Measurements from ENCODE around the gene FAM50B. TPM values are rescaled to one million over a fixed set of nuclear protein-coding genes. Genes with fewer than 3 reads are reported as not detected.

Gene FAM50B
- total and polyA plus RNA-seq, 10 of the 15 experiments (the other 5 are each of a cell fraction or from before 2014, with no cell fraction given), result 0.58 to 10.2 (median 5.9) TPM

DNA sequence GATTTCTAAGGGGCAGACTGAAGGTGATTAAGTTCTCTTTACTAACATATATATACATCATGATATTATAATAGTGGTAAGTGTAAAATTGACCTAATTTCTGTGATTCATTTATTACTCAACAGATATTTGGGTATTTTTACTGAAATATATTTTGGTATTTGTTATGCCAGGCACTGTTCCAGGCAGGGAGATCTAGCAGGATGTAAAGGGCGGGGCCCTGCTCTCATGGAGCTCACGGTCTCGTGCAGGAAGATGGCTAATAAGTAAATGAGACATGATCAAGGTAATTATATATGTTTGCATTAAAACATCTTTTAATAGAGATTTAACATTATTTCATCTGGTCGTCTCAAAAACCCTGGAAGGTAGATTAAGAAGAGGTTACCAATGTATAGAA is 27.7 kb downstream of the FAM50B start:
- no TSS peak for BruUV-seq (replicated peaks)
- ATAC-seq (no peak), FAIRE-seq (no peak), DNase-seq (ENCODE audit: low read depth, low spot score) (no peak)
- H3K4me3 ChIP-seq, result no peak overlapping the region
- H3K4me1 ChIP-seq (ENCODE audit: control insufficient read depth, insufficient read depth, low read length), result no peaks in the 10 kb centered on the region
- no peak overlapping the region for H2AFZ ChIP-seq (ENCODE audit: control insufficient read depth, low read depth, low read length)
- 17% methylated on average over 4 of the region's 4 CpGs for WGBS (ENCODE audit: insufficient coverage, insufficient replicate concordance, low lambda C conversion rate, missing lambda C conversion rate)
- no peaks in the 10 kb centered on the region for H3K9me3 ChIP-seq (replicated peaks; ENCODE audit: control insufficient read depth, insufficient read depth, low read length)
- H3K36me3 ChIP-seq (ENCODE audit: control insufficient read depth in 2 of 2, insufficient read depth in 2 of 2, low read length in 1 of 2), result no peaks in the 10 kb centered on the region
- intact Hi-C loops (cut with micrococcal nuclease; ENCODE audit: unreplicated experiment) (no loop called here), in situ Hi-C loops (cut with MboI) (no loop called here)
- H3K27ac ChIP-seq (ENCODE audit: control insufficient read depth, insufficient read depth), result no peak overlapping the region
- no peaks in the 10 kb centered on the region for H3K79me2 ChIP-seq (ENCODE audit: control insufficient read depth, insufficient read depth, low read length)
- peaks cover 0 to 3% of the 10 kb centered on the region in 2 experiments; a peak in 1 of 4 replicates for H3K27me3 ChIP-seq (replicated peaks in 1 of 2; ENCODE audit: control insufficient read depth in 2 of 2, insufficient read depth in 2 of 2, low read length in 1 of 2)
- CTCF ChIA-PET, result interaction anchor here (1.4 kb wide), 1 partner anchor 28 kb away, joined by 3 read pairs; the partner anchor contains the start of gene FAM50B
- H3K9ac ChIP-seq (ENCODE audit: control insufficient read depth, insufficient read depth, low read length), result no peak overlapping the region
- no peaks in the 10 kb centered on the region for H4K20me1 ChIP-seq (ENCODE audit: control insufficient read depth, insufficient read depth)
- no peak for TF ChIP-seq SRF (IDR thresholded peaks at IDR 0.05; ENCODE audit: low read depth in 2 of 2, low read length in 2 of 2)
- TF ChIP-seq, protein P1, sequence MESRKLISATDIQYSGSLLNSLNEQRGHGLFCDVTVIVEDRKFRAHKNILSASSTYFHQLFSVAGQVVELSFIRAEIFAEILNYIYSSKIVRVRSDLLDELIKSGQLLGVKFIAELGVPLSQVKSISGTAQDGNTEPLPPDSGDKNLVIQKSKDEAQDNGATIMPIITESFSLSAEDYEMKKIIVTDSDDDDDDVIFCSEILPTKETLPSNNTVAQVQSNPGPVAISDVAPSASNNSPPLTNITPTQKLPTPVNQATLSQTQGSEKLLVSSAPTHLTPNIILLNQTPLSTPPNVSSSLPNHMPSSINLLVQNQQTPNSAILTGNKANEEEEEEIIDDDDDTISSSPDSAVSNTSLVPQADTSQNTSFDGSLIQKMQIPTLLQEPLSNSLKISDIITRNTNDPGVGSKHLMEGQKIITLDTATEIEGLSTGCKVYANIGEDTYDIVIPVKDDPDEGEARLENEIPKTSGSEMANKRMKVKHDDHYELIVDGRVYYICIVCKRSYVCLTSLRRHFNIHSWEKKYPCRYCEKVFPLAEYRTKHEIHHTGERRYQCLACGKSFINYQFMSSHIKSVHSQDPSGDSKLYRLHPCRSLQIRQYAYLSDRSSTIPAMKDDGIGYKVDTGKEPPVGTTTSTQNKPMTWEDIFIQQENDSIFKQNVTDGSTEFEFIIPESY (IDR thresholded peaks at IDR 0.05), result no peak
- SMC1A ChIA-PET (ENCODE audit: uncharacterized antibody, unreplicated experiment), result no interaction called here
- RAD21 ChIA-PET (ENCODE audit: unreplicated experiment), result no interaction called here
- H3K4me2 ChIP-seq (ENCODE audit: control insufficient read depth, insufficient read depth), result no peak overlapping the region
- POLR2A ChIA-PET, result no interaction called here

DNA sequence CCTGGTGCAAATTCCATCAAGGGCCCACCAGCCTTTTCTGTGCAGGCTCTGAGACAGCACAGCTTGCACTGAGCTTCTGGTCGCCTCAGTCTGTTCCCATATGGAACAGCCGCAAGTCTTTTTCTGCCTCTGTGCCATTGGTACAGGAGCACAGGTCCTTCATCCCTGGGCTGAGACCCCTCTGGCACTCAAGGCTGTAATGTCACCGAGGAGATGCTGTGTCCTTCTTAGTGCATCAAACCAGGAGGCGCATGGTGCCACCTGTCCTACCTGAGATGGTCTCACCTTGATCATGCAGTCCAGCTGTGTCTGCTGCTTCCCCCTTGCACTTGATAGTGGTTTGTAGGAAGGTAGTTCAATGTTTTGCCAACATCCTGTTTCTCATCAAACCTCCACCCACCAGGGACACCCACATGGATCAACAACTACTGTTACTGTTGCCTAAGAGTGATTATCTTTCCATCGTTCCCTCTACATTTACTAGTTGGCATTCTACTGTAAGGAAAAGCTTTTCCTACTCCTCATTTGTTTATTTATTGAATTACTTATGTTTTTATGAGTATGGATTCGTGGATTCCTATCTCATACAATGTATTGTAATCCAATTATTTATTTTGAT is 29.0 kb downstream of the FAM50B start:
- DNase-seq (ENCODE audit: low read depth, low spot score), result no peak
- Histone ChIP-seq H3K4me2 (ENCODE audit: control insufficient read depth, insufficient read depth) (no peak overlapping the region), H3K27me3 (replicated peaks in 1 of 2; ENCODE audit: control insufficient read depth in 2 of 2, insufficient read depth in 2 of 2, low read length in 1 of 2) (no peaks in the 10 kb centered on the region; a peak in 2 of 4 replicates), H3K36me3 (ENCODE audit: control insufficient read depth in 2 of 2, insufficient read depth in 2 of 2, low read length in 1 of 2) (no peaks in the 10 kb centered on the region), H4K20me1 (ENCODE audit: control insufficient read depth, insufficient read depth) (no peaks in the 10 kb centered on the region), H3K4me3 (no peak overlapping the region), H3K9me3 (replicated peaks; ENCODE audit: control insufficient read depth, insufficient read depth, low read length) (no peaks in the 10 kb centered on the region), H3K27ac (ENCODE audit: control insufficient read depth, insufficient read depth) (no peak overlapping the region), H3K9ac (ENCODE audit: control insufficient read depth, insufficient read depth, low read length) (no peak overlapping the region), H3K79me2 (ENCODE audit: control insufficient read depth, insufficient read depth, low read length) (no peaks in the 10 kb centered on the region), H3K4me1 (ENCODE audit: control insufficient read depth, insufficient read depth, low read length) (no peaks in the 10 kb centered on the region), H2AFZ (ENCODE audit: control insufficient read depth, low read depth, low read length) (no peak overlapping the region)
- intact Hi-C loops (cut with micrococcal nuclease; ENCODE audit: unreplicated experiment), result no loop called here
- ATAC-seq, result no peak
- BruUV-seq (replicated peaks), result no TSS peak
- CTCF ChIA-PET, result no interaction called here
- POLR2A ChIA-PET, result no interaction called here
- TF ChIP-seq MEF2B (IDR thresholded peaks at IDR 0.05; ENCODE audit: partially characterized antibody, poor library complexity, severe bottlenecking) (no peak), CHD4 (IDR thresholded peaks at IDR 0.05) (no peak), LARP7 (IDR thresholded peaks at IDR 0.05) (no peak), FOS (IDR thresholded peaks at IDR 0.05; ENCODE audit: borderline replicate concordance, extremely low read depth, insufficient read length) (no peak), PAX5 (IDR thresholded peaks at IDR 0.05; ENCODE audit: borderline replicate concordance, low read depth, low read length) (no peak), TCF12 (IDR thresholded peaks at IDR 0.05; ENCODE audit: low read depth, low read length) (no peak)
- TF ChIP-seq, protein P2, sequence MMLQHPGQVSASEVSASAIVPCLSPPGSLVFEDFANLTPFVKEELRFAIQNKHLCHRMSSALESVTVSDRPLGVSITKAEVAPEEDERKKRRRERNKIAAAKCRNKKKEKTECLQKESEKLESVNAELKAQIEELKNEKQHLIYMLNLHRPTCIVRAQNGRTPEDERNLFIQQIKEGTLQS (IDR thresholded peaks at IDR 0.05; ENCODE audit: borderline replicate concordance, extremely low read depth, low read depth, low read length), result no peak
- TF ChIP-seq, protein P3, sequence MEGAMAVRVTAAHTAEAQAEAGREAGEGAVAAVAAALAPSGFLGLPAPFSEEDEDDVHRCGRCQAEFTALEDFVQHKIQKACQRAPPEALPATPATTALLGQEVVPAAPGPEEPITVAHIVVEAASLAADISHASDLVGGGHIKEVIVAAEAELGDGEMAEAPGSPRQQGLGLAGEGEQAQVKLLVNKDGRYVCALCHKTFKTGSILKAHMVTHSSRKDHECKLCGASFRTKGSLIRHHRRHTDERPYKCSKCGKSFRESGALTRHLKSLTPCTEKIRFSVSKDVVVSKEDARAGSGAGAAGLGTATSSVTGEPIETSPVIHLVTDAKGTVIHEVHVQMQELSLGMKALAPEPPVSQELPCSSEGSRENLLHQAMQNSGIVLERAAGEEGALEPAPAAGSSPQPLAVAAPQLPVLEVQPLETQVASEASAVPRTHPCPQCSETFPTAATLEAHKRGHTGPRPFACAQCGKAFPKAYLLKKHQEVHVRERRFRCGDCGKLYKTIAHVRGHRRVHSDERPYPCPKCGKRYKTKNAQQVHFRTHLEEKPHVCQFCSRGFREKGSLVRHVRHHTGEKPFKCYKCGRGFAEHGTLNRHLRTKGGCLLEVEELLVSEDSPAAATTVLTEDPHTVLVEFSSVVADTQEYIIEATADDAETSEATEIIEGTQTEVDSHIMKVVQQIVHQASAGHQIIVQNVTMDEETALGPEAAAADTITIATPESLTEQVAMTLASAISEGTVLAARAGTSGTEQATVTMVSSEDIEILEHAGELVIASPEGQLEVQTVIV (IDR thresholded peaks at IDR 0.05; ENCODE audit: borderline replicate concordance, partially characterized antibody), result no peak
- no peak for FAIRE-seq
- RAD21 ChIA-PET (ENCODE audit: unreplicated experiment), result no interaction called here
- SMC1A ChIA-PET (ENCODE audit: uncharacterized antibody, unreplicated experiment), result no interaction called here
- 48% methylated on average over 6 of the region's 6 CpGs for WGBS (ENCODE audit: insufficient coverage, insufficient replicate concordance, low lambda C conversion rate, missing lambda C conversion rate)
- in situ Hi-C loops (cut with MboI), result no loop called here

Data from GM12878 (cell line).